ENCODE measurements around the gene L2HGDH.

- TF ChIP-seq CTCF (IDR thresholded peaks at IDR 0.05; ENCODE audit: low read length) (no peak), EZH2 (optimal IDR thresholded peaks at IDR 0.05; ENCODE audit: low read depth, low read length) (no peak)
Observed at GRCh38 chr14:50237427-50237826, 74.6 kb downstream of the L2HGDH start.

Data from MM.1S (cell line).